GM18508 (cell line): ENCODE measurements around the gene ROS1.
"Not testable (repeated sequence)": the region's sequence is repeated elsewhere in the genome, so short reads cannot be mapped to it uniquely, and the experiment has no call there.

Experiments used
- ATAC-seq: cut with Tn5 transposase; IDR thresholded peaks from one replicate; pipeline ENCODE4 v1.9.1; 2021; ENCODE audit warnings: moderate number of reproducible peaks; ENCODE audit not compliant: insufficient read depth, unreplicated experiment

Gene ROS1

DNA sequence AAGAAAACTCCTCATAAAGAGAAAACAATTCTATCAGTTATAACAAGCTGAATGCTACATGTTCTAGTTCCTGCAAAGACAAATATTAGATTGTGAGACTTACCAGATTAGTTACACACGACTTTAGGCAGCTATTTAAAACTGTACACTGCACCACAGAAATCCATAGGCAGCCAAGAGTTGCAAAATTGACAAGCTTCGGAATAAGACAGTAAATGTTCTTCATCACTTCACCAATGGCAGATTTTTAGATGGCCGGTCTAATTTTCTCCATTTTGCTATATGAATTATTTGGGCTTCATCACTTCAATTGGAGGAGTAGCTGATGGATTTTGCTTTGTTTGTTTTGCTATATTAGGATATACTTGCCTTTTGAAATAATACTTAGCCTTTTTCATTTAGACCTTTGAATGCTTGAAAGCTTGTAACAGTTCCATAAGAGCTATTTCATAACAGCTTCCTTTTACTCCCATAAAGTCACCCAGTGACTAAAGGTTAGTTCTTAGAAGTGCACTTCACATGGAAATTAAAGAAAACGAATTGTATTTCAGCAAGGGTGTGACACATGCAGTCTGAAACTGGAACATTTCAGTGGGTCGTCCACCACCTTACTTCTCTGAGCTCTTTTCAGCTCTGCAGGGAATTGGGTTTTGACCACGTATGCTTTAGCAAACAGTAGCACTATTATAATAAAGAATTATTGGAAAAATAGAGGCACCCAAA, at the start of gene ROS1:
ROS1 (minus strand) TSS at position 512 of the 723 bp plus-strand sequence; CDS start at position 226, 286 bp downstream.
- no peak for ATAC-seq

DNA sequence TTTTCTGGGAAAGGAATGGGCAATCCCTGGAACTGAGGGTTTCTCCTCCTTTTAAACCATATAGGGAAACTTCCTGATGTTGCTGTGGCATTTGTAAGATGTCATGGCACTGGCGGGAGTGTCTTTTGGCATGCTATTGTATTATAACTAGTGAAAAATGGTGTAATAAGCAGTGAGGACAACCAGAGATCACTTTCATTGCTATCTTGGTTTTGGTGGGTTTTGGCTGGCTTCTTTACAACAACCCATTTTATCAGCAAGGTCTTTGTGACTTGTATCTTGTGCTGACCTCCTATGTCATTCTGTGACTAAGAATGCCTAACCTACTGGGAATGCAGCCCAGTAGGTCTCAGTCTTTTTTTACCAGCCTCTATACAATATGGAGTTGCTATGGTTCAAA, 47.7 kb upstream of the ROS1 start:
- ATAC-seq = no peak

GRCh38 chr6:117472667-117473066, 46.9 kb upstream of the ROS1 start:
- no peak for ATAC-seq

DNA sequence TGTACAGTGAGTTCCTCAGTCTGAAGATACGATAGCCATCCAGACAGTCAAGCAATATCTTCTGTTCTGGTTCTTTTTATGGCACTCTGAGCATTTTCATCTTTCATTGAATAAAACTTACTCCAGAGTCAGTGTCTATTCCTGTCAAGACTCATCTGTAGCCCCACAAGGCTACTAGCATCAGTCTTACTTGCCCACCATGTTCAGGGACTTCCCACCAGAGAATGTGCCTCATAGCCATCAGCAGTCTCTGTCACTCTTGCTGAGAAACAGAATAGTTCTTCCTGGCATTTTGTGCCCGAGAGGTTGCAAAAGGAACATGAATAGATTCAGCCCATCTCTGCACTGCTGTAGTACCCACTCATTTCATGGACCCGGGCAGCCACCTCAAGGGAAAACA, 44.0 kb upstream of the ROS1 start:
- no peak for ATAC-seq

- ATAC-seq = no peak
Observed at GRCh38 chr6:117469356-117469755, 43.6 kb upstream of the ROS1 start.

- ATAC-seq = not testable (repeated sequence)
Observed at GRCh38 chr6:117468527-117468926, 42.8 kb upstream of the ROS1 start.

- no peak for ATAC-seq
Observed at GRCh38 chr6:117467876-117468275, 42.1 kb upstream of the ROS1 start.

DNA sequence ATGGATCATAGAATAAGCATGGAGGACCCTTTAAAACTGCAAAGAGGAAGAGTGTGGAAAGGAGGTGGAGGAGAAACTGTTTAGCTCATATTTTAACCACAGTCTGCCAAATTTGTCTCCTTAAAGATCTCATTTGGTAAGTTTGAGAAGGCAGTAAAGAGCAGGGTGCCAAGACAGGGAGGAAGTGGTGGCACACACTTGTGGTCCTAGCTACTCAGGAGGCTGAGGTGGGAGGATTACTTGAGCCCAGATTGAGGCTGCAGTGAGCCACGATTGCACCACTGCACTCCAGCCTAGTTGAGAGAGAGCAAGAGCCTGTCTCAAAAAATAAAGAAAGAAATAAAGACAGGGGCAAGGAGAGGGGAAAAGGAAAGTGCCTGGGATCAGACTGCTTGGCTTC, 39.9 kb upstream of the ROS1 start:
- no peak for ATAC-seq

- ATAC-seq = no peak
Observed at GRCh38 chr6:117464700-117465099, 39.0 kb upstream of the ROS1 start.

GRCh38 chr6:117463762-117464665, 38.3 kb upstream of the ROS1 start:
- no peak for ATAC-seq

GRCh38 chr6:117459204-117459944, 33.6 kb upstream of the ROS1 start:
- no peak for ATAC-seq

DNA sequence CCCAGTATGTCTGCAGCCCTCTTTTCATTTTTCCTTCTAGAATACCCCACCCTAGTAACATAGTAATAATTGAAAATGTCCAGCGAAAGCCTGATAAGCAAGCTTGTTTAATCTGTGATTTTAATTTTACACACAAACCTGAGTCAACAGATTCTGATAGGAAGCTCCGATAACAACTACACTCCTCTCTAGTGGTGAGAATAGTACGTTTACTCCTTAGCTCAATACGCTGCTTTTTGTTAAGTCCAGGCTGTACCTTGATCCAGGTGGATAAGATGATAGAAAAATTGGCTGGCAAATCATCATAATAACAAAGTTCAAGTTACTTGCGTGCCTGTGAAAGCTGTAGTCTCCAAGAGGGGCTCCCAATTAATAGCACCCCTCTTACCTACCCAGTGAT, 31.3 kb upstream of the ROS1 start:
- ATAC-seq = no peak

- no peak for ATAC-seq
Observed at GRCh38 chr6:117456250-117456649, 30.5 kb upstream of the ROS1 start.

- no peak for ATAC-seq
Observed at GRCh38 chr6:117451671-117452070, 25.9 kb upstream of the ROS1 start.

DNA sequence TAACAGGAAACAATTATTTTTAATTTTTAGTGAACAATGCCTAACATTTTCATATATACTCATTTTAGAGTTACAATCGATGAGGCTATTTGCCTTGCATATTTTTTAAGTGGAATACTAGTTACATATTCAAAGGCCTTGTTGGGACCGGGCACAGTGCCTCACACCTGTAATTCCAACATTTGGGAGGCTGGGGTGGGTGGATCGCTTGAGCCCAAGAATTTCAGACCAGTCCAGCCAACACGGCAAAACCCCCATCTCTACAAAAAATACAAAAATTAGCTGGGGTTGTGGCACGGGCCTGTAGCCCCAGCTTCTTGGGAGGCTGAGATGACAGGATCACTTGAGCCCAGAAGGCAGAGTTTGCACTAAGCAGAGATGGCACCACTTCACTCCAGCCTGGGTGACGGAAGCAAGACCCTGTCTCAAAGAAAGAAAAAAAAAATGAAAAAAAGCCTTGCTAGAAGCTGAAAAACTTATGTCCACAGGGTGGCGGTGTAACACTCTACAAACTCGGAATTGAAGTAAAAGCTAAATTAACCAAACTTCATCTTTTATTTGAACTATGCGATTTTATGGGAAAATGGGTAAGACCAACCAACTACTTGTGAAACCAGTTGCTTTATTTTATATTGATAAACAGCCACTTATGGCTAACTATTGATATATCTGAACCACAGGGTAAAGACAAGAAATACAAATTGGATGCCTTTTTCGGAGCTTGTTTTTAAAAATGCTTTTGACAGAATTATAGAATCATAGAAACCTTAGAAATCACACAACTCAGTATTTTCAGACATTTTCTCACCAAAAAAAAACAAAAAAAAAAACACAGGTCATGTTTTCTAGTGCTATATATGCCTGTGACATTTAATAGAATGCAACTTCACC, 24.1 kb upstream of the ROS1 start:
- no peak for ATAC-seq

- ATAC-seq = no peak
Observed at GRCh38 chr6:117448732-117449485, 23.2 kb upstream of the ROS1 start.

- no peak for ATAC-seq
Observed at GRCh38 chr6:117448011-117448410, 22.3 kb upstream of the ROS1 start.

DNA sequence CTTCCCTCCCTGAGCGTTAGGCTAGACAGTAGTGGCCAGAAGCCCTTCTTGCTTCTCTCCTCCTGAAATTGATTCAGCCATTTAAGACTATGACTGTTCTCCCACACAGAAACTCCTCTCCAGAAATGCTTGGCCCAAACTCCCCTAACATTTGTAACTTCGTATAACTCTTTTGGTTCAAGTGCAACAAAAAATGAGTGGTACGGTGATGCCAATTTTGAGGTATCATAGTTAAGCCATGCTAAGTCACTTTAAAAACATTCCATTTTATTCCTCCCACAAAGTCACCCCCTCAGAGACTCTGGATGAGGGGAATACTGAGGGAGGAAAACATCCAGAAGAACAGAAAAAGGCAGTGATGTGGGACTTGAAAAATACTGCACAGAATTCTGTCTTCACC, 21.1 kb upstream of the ROS1 start:
- no peak for ATAC-seq

GRCh38 chr6:117444600-117444999, 18.9 kb upstream of the ROS1 start:
- ATAC-seq = no peak
